Tibial artery (tissue), 4 donors: ENCODE measurements around the gene FAM219A.

Experiments used
- DNase-seq, 2 donors: peaks; one replicate each; pipeline ENCODE4 v3.0.0-alpha.2; 2019
- H3K27ac ChIP-seq, 2 donors: fragments of 200-600 bp; sonication (generic) in 1 of 2; 1 replicate in 1 of 2; 2 replicates in 1 of 2; pipeline ENCODE4 v1.5.1; 2018 to 2019; ENCODE audit warnings: mild to moderate bottlenecking in 1 of 2
- H3K27me3 ChIP-seq, 2 donors: fragments of 200-600 bp; sonication (generic) in 1 of 2; one replicate each; pipeline versions ENCODE4 v1.5.1 to v1.6.0; 2016 to 2019
- H3K36me3 ChIP-seq, 3 donors: fragments of 200-600 bp; sonication (generic) in 2 of 3; one replicate each; pipeline ENCODE4 v1.5.1; 2016 to 2019; ENCODE audit warnings: mild to moderate bottlenecking in 2 of 3
- H3K4me1 ChIP-seq, 4 donors: fragments of 200-600 bp; sonication (generic) in 2 of 4; 1 replicate in 3 of 4; 2 replicates in 1 of 4; pipeline ENCODE4 v1.5.1; 2016 to 2019
- H3K4me3 ChIP-seq, 2 donors: fragments of 200-600 bp; sonication (generic) in 1 of 2; 1 replicate in 1 of 2; 2 replicates in 1 of 2; pipeline ENCODE4 v1.5.1; 2018 to 2019; ENCODE audit warnings: mild to moderate bottlenecking in 2 of 2
- H3K9me3 ChIP-seq, 3 donors: fragments of 200-600 bp; sonication (generic) in 1 of 3; one replicate each; pipeline ENCODE4 v1.5.1; 2016 to 2019
- CTCF ChIP-seq, 2 experiments: fragments of 200-600 bp in 1 of 2; fragments of 450-650 bp in 1 of 2; IDR thresholded peaks; one replicate each; pipeline ENCODE4 v1.5.1; 2017 to 2019; ENCODE audit warnings: antibody characterized with exemption in 2 of 2, mild to moderate bottlenecking in 1 of 2, moderate library complexity in 1 of 2
- intact Hi-C: fragments of 100-400 bp; cut with DNase I; formaldehyde crosslinking; loops from one replicate; pipeline ENCODE4 v1.15.0; 2023; ENCODE audit warnings: low total_unique reads

FAM219A gene

GRCh38 chr9:34464571-34464970 lies 6.2 kb upstream of the FAM219A start:
- no peak for DNase-seq
- no peak overlapping the region for H3K27ac ChIP-seq
- no peaks in the 10 kb centered on the region for H3K9me3 ChIP-seq
- H3K4me1 ChIP-seq = peaks cover 0 to 13% (median 3%) of the 10 kb centered on the region in 4 donors
- TF ChIP-seq CTCF (IDR thresholded peaks at IDR 0.05) = no peak
- no peaks in the 10 kb centered on the region for H3K36me3 ChIP-seq
- no peaks in the 10 kb centered on the region for H3K27me3 ChIP-seq
- intact Hi-C loops = no loop called here
- H3K4me3 ChIP-seq = no peak overlapping the region

GRCh38 chr9:34463901-34464232 lies 5.5 kb upstream of the FAM219A start:
- no peaks in the 10 kb centered on the region for H3K36me3 ChIP-seq
- intact Hi-C loops = no loop called here
- H3K27ac ChIP-seq = peak overlapping the region in 1 of 2 donors; percentile 32
- peaks cover 0 to 15% (median 4%) of the 10 kb centered on the region in 4 donors for H3K4me1 ChIP-seq
- TF ChIP-seq CTCF (IDR thresholded peaks at IDR 0.05) = no peak
- no peak for DNase-seq
- H3K9me3 ChIP-seq = no peaks in the 10 kb centered on the region
- H3K4me3 ChIP-seq = no peak overlapping the region
- no peaks in the 10 kb centered on the region for H3K27me3 ChIP-seq

GRCh38 chr9:34463098-34463900 lies 4.9 kb upstream of the FAM219A start:
- DNase-seq = no peak
- H3K27ac ChIP-seq = peak overlapping the region in 1 of 2 donors; percentile 32
- intact Hi-C loops = no loop called here

GRCh38 chr9:34459941-34460340 lies 1.6 kb upstream of the FAM219A start:
- no peaks in the 10 kb centered on the region for H3K36me3 ChIP-seq
- H3K4me1 ChIP-seq = peaks cover 0 to 36% (median 24%) of the 10 kb centered on the region in 4 donors
- no peaks in the 10 kb centered on the region for H3K9me3 ChIP-seq
- no peak overlapping the region for H3K27ac ChIP-seq
- no peak overlapping the region for H3K4me3 ChIP-seq
- no peak for TF ChIP-seq CTCF (IDR thresholded peaks at IDR 0.05)
- DNase-seq = no peak
- no peaks in the 10 kb centered on the region for H3K27me3 ChIP-seq
- intact Hi-C loops = loop anchor here (5.0 to 10.0 kb wide), 2 partner anchors 62 to 155 kb away; partner anchors contain the start of genes ENHO and RPP25L

More at GRCh38 chr9:34463098-34463900, 4.9 kb upstream of the FAM219A start:
- H3K4me1 ChIP-seq = peaks cover 0 to 17% (median 7%) of the 10 kb centered on the region in 4 donors
- H3K9me3 ChIP-seq = no peaks in the 10 kb centered on the region
- H3K27me3 ChIP-seq = no peaks in the 10 kb centered on the region
- H3K4me3 ChIP-seq = no peak overlapping the region
- TF ChIP-seq CTCF (IDR thresholded peaks at IDR 0.05) = no peak
- H3K36me3 ChIP-seq = no peaks in the 10 kb centered on the region

GRCh38 chr9:34459356-34459755 lies 986 bp upstream of the FAM219A start:
- Histone ChIP-seq H3K27me3 (no peaks in the 10 kb centered on the region), H3K9me3 (no peaks in the 10 kb centered on the region), H3K36me3 (no peaks in the 10 kb centered on the region), H3K4me3 (no peak overlapping the region), H3K4me1 (peaks cover 0 to 42% (median 24%) of the 10 kb centered on the region in 4 donors), H3K27ac (no peak overlapping the region)
- intact Hi-C loops = loop anchor here (5.0 to 10.0 kb wide), 2 partner anchors 63 to 155 kb away; partner anchors contain the start of genes ENHO and RPP25L
- no peak for TF ChIP-seq CTCF (IDR thresholded peaks at IDR 0.05)
- no peak for DNase-seq
